Uterus (tissue), 2 donors: Measurements from ENCODE around the gene NT5C2.

Experiments
- CTCF ChIP-seq, 4 experiments: fragments of 200-600 bp in 2 of 4; fragments of 450-650 bp in 2 of 4; sonication (generic) in 2 of 4; IDR thresholded peaks; one replicate each; pipeline ENCODE4 v1.5.1; 2016 to 2019; ENCODE audit warnings: antibody characterized with exemption in 4 of 4, mild to moderate bottlenecking in 2 of 4, moderate library complexity in 1 of 4
- POLR2A ChIP-seq, 2 donors: fragments of 450-650 bp; IDR thresholded peaks; one replicate each; pipeline ENCODE4 v1.6.1; 2016; ENCODE audit warnings: antibody characterized with exemption in 2 of 2, mild to moderate bottlenecking in 1 of 2, moderate library complexity in 1 of 2

- no peak for TF ChIP-seq CTCF (IDR thresholded peaks at IDR 0.05)
- TF ChIP-seq POLR2A (IDR thresholded peaks at IDR 0.05), result no peak
Measured at GRCh38 chr10:103055105-103055504, 138.0 kb downstream of the NT5C2 start.
